GM19351 (cell line): ENCODE data around the gene GALNTL6.
A peak's percentile ranks its signal among the peaks of the same experiment; 100 is the strongest.
"Not testable (repeated sequence)": the region's sequence is repeated elsewhere in the genome, so short reads cannot be mapped to it uniquely, and the experiment has no call there.

Experiments used
- ATAC-seq: cut with Tn5 transposase; IDR thresholded peaks from one replicate; pipeline ENCODE4 v1.9.1; 2021; ENCODE audit warnings: mild to moderate bottlenecking, moderate library complexity; ENCODE audit not compliant: unreplicated experiment

The GALNTL6 gene

GRCh38 chr4:173039617-173040577, 1226.7 kb downstream of the GALNTL6 start:
- peak; percentile 50 for ATAC-seq

- ATAC-seq, result no peak
Observed at GRCh38 chr4:173041482-173041881, 1228.3 kb downstream of the GALNTL6 start.

- ATAC-seq, result not testable (repeated sequence)
Observed at GRCh38 chr4:173042139-173042538, 1228.9 kb downstream of the GALNTL6 start.

GRCh38 chr4:173044340-173044739, 1231.1 kb downstream of the GALNTL6 start:
- no peak for ATAC-seq

GRCh38 chr4:173045571-173045970, 1232.4 kb downstream of the GALNTL6 start:
- ATAC-seq, result no peak

- ATAC-seq, result no peak
Observed at GRCh38 chr4:173046144-173046543, 1232.9 kb downstream of the GALNTL6 start.

GRCh38 chr4:173046818-173047217, 1233.6 kb downstream of the GALNTL6 start:
- ATAC-seq, result no peak

GRCh38 chr4:173051232-173051631, 1238.0 kb downstream of the GALNTL6 start:
- ATAC-seq, result no peak

GRCh38 chr4:173051716-173052115, 1238.5 kb downstream of the GALNTL6 start:
- ATAC-seq, result no peak

GRCh38 chr4:173052439-173052838, 1239.2 kb downstream of the GALNTL6 start:
- ATAC-seq, result no peak

- no peak for ATAC-seq
Observed at GRCh38 chr4:173056271-173056670, 1243.1 kb downstream of the GALNTL6 start.

- no peak for ATAC-seq
Observed at GRCh38 chr4:173056710-173057109, 1243.5 kb downstream of the GALNTL6 start.

GRCh38 chr4:173057442-173057841, 1244.2 kb downstream of the GALNTL6 start:
- no peak for ATAC-seq

- no peak for ATAC-seq
Observed at GRCh38 chr4:173057901-173058300, 1244.7 kb downstream of the GALNTL6 start.

- no peak for ATAC-seq
Observed at GRCh38 chr4:173061160-173061559, 1248.0 kb downstream of the GALNTL6 start.

GRCh38 chr4:173073939-173074500, 1260.8 kb downstream of the GALNTL6 start:
- no peak for ATAC-seq

GRCh38 chr4:173074501-173074946, 1261.3 kb downstream of the GALNTL6 start:
- ATAC-seq, result no peak

- ATAC-seq, result no peak
Observed at GRCh38 chr4:173076903-173077634, 1263.9 kb downstream of the GALNTL6 start.

GRCh38 chr4:173088144-173088543, 1274.9 kb downstream of the GALNTL6 start:
- ATAC-seq, result no peak
